Epithelial cell of prostate (primary cell): ENCODE results near the gene PDE3A.
"Not testable (repeated sequence)": the region's sequence is repeated elsewhere in the genome, so short reads cannot be mapped to it uniquely, and the experiment has no call there.

Experiments
- DNase-seq: peaks from one replicate; pipeline ENCODE4 v3.0.0-alpha.2; 2011; ENCODE audit warnings: low read depth, low spot score
- H3K27ac ChIP-seq: fragments of 450-650 bp; 2 replicates; pipeline ENCODE4 v1.5.1; 2017; ENCODE audit warnings: mild to moderate bottlenecking

The PDE3A gene

GRCh38 chr12:20372326-20373096 is 4.2 kb downstream of the PDE3A start:
- no peak for DNase-seq
- H3K27ac ChIP-seq = no peak overlapping the region

GRCh38 chr12:20374795-20375194 is 6.5 kb downstream of the PDE3A start:
- no peak overlapping the region for H3K27ac ChIP-seq
- DNase-seq = no peak

- H3K27ac ChIP-seq = no peak overlapping the region
- DNase-seq = no peak
Measured at GRCh38 chr12:20375560-20375959, 7.2 kb downstream of the PDE3A start.

- no peak for DNase-seq
- H3K27ac ChIP-seq = no peak overlapping the region
Measured at GRCh38 chr12:20376984-20377383, 8.6 kb downstream of the PDE3A start.

- no peak for DNase-seq
- H3K27ac ChIP-seq = no peak overlapping the region
Measured at GRCh38 chr12:20377750-20378149, 9.4 kb downstream of the PDE3A start.

GRCh38 chr12:20382117-20382516 is 13.8 kb downstream of the PDE3A start:
- no peak overlapping the region for H3K27ac ChIP-seq
- DNase-seq = no peak

GRCh38 chr12:20383612-20384011 is 15.3 kb downstream of the PDE3A start:
- DNase-seq = no peak
- no peak overlapping the region for H3K27ac ChIP-seq

GRCh38 chr12:20384836-20385235 is 16.5 kb downstream of the PDE3A start:
- not testable (repeated sequence) for H3K27ac ChIP-seq, DNase-seq

GRCh38 chr12:20390846-20391245 is 22.5 kb downstream of the PDE3A start:
- no peak for DNase-seq
- no peak overlapping the region for H3K27ac ChIP-seq

- DNase-seq = no peak
- H3K27ac ChIP-seq = no peak overlapping the region
Measured at GRCh38 chr12:20392339-20392738, 24.0 kb downstream of the PDE3A start.

- no peak overlapping the region for H3K27ac ChIP-seq
- no peak for DNase-seq
Measured at GRCh38 chr12:20393707-20394106, 25.4 kb downstream of the PDE3A start.

- DNase-seq = no peak
- H3K27ac ChIP-seq = no peak overlapping the region
Measured at GRCh38 chr12:20395791-20396550, 27.6 kb downstream of the PDE3A start.

- DNase-seq = no peak
- no peak overlapping the region for H3K27ac ChIP-seq
Measured at GRCh38 chr12:20398686-20399085, 30.3 kb downstream of the PDE3A start.

GRCh38 chr12:20400003-20400402 is 31.7 kb downstream of the PDE3A start:
- no peak for DNase-seq
- no peak overlapping the region for H3K27ac ChIP-seq

- H3K27ac ChIP-seq = no peak overlapping the region
- DNase-seq = no peak
Measured at GRCh38 chr12:20403230-20403629, 34.9 kb downstream of the PDE3A start.

- DNase-seq = no peak
- no peak overlapping the region for H3K27ac ChIP-seq
Measured at GRCh38 chr12:20404576-20405346, 36.4 kb downstream of the PDE3A start.

GRCh38 chr12:20409607-20410377 is 41.5 kb downstream of the PDE3A start:
- H3K27ac ChIP-seq = no peak overlapping the region

GRCh38 chr12:20410734-20411133 is 42.4 kb downstream of the PDE3A start:
- no peak overlapping the region for H3K27ac ChIP-seq
- DNase-seq = no peak

More at GRCh38 chr12:20409607-20410377, 41.5 kb downstream of the PDE3A start:
- DNase-seq = no peak

GRCh38 chr12:20411345-20411744 is 43.0 kb downstream of the PDE3A start:
- no peak for DNase-seq
- H3K27ac ChIP-seq = no peak overlapping the region

GRCh38 chr12:20415028-20415427 is 46.7 kb downstream of the PDE3A start:
- H3K27ac ChIP-seq = no peak overlapping the region
- DNase-seq = no peak
